Right forelimb (tissue), 1 donor: ENCODE measurements around the gene CTRB1.
"Not testable (repeated sequence)": the region's sequence is repeated elsewhere in the genome, so short reads cannot be mapped to it uniquely, and the experiment has no call there.

Source experiments
- DNase-seq: peaks from one replicate; pipeline ENCODE4 v3.0.0-alpha.2; 2018

Gene CTRB1

GRCh38 chr16:75204905-75205304 lies 13.9 kb upstream of the CTRB1 start:
- not testable (repeated sequence) for DNase-seq

- not testable (repeated sequence) for DNase-seq
Measured at GRCh38 chr16:75205438-75205837, 13.3 kb upstream of the CTRB1 start.

- not testable (repeated sequence) for DNase-seq
Measured at GRCh38 chr16:75205961-75206748, 12.6 kb upstream of the CTRB1 start.

GRCh38 chr16:75206749-75207451 lies 11.9 kb upstream of the CTRB1 start, which contains the start of gene CTRB2:
Gene CTRB2, minus strand, starts transcription at chr16:75207161. Its CDS starts 20 bp downstream, at chr16:75207141.
- no peak for DNase-seq

GRCh38 chr16:75207831-75208230 lies 11.0 kb upstream of the CTRB1 start:
- no peak for DNase-seq

- no peak for DNase-seq
Measured at GRCh38 chr16:75208242-75208825, 10.5 kb upstream of the CTRB1 start.

- no peak for DNase-seq
Measured at GRCh38 chr16:75208861-75209505, 9.8 kb upstream of the CTRB1 start.

- not testable (repeated sequence) for DNase-seq
Measured at GRCh38 chr16:75209514-75209913, 9.3 kb upstream of the CTRB1 start.

GRCh38 chr16:75209944-75210343 lies 8.8 kb upstream of the CTRB1 start:
- no peak for DNase-seq

GRCh38 chr16:75211286-75211685 lies 7.5 kb upstream of the CTRB1 start:
- not testable (repeated sequence) for DNase-seq

GRCh38 chr16:75216127-75216526 lies 2.7 kb upstream of the CTRB1 start:
- DNase-seq, result no peak

GRCh38 chr16:75216576-75216975 lies 2.2 kb upstream of the CTRB1 start:
- no peak for DNase-seq

GRCh38 chr16:75217389-75217851 lies 1.4 kb upstream of the CTRB1 start:
- DNase-seq, result no peak

- no peak for DNase-seq
Measured at GRCh38 chr16:75219088-75219487, 300 bp downstream of the CTRB1 start.

GRCh38 chr16:75219838-75220237 lies 1.1 kb downstream of the CTRB1 start:
- no peak for DNase-seq

GRCh38 chr16:75222271-75222783 lies 3.5 kb downstream of the CTRB1 start:
- no peak for DNase-seq

GRCh38 chr16:75223129-75223528 lies 4.3 kb downstream of the CTRB1 start:
- not testable (repeated sequence) for DNase-seq

- DNase-seq, result no peak
Measured at GRCh38 chr16:75224306-75225082, 5.7 kb downstream of the CTRB1 start.

- no peak for DNase-seq
Measured at GRCh38 chr16:75225092-75225491, 6.3 kb downstream of the CTRB1 start.

- DNase-seq, result no peak
Measured at GRCh38 chr16:75225678-75226515, 7.1 kb downstream of the CTRB1 start.
